GM18520 (cell line): ENCODE results near the gene FLRT1.

Source experiments
- ATAC-seq: cut with Tn5 transposase; IDR thresholded peaks from one replicate; pipeline ENCODE4 v1.9.1; 2021; ENCODE audit not compliant: unreplicated experiment

The FLRT1 gene

GRCh38 chr11:64006398-64006797, 29.3 kb upstream of the FLRT1 start:
- no peak for ATAC-seq

GRCh38 chr11:64007160-64007628, 28.5 kb upstream of the FLRT1 start:
- no peak for ATAC-seq

- ATAC-seq = no peak
These were observed 28.0 kb upstream of the FLRT1 start for GRCh38 chr11:64007629-64008282.

GRCh38 chr11:64008283-64008913, 27.3 kb upstream of the FLRT1 start:
- no peak for ATAC-seq

- ATAC-seq = no peak
These were observed 26.7 kb upstream of the FLRT1 start for GRCh38 chr11:64008914-64009633.

GRCh38 chr11:64009710-64010109, 26.0 kb upstream of the FLRT1 start:
- ATAC-seq = no peak

GRCh38 chr11:64010783-64011182, 24.9 kb upstream of the FLRT1 start:
- ATAC-seq = no peak

GRCh38 chr11:64011371-64011770, 24.4 kb upstream of the FLRT1 start:
- no peak for ATAC-seq

GRCh38 chr11:64013141-64013896, 22.4 kb upstream of the FLRT1 start:
- no peak for ATAC-seq

GRCh38 chr11:64014356-64014755, 21.4 kb upstream of the FLRT1 start:
- no peak for ATAC-seq

- no peak for ATAC-seq
These were observed 20.2 kb upstream of the FLRT1 start for GRCh38 chr11:64015510-64015909.

- ATAC-seq = no peak
These were observed 19.5 kb upstream of the FLRT1 start for GRCh38 chr11:64015935-64016845.

GRCh38 chr11:64017945-64018224, 17.8 kb upstream of the FLRT1 start:
- no peak for ATAC-seq

- no peak for ATAC-seq
These were observed 17.4 kb upstream of the FLRT1 start for GRCh38 chr11:64018310-64018709.

GRCh38 chr11:64019106-64020037, 16.4 kb upstream of the FLRT1 start:
- no peak for ATAC-seq

- no peak for ATAC-seq
These were observed 14.6 kb upstream of the FLRT1 start for GRCh38 chr11:64020976-64021756.

- ATAC-seq = no peak
These were observed 14.0 kb upstream of the FLRT1 start for GRCh38 chr11:64021757-64022093.

- no peak for ATAC-seq
These were observed 13.5 kb upstream of the FLRT1 start for GRCh38 chr11:64022125-64022784.
